NCI-H1105 (cell line): ENCODE data around the gene DNAH9.

Experiments
- DNase-seq: peaks from one replicate; lab custom pipeline; 2025; lab: John Stamatoyannopoulos, UW

DNAH9 gene, protein sequence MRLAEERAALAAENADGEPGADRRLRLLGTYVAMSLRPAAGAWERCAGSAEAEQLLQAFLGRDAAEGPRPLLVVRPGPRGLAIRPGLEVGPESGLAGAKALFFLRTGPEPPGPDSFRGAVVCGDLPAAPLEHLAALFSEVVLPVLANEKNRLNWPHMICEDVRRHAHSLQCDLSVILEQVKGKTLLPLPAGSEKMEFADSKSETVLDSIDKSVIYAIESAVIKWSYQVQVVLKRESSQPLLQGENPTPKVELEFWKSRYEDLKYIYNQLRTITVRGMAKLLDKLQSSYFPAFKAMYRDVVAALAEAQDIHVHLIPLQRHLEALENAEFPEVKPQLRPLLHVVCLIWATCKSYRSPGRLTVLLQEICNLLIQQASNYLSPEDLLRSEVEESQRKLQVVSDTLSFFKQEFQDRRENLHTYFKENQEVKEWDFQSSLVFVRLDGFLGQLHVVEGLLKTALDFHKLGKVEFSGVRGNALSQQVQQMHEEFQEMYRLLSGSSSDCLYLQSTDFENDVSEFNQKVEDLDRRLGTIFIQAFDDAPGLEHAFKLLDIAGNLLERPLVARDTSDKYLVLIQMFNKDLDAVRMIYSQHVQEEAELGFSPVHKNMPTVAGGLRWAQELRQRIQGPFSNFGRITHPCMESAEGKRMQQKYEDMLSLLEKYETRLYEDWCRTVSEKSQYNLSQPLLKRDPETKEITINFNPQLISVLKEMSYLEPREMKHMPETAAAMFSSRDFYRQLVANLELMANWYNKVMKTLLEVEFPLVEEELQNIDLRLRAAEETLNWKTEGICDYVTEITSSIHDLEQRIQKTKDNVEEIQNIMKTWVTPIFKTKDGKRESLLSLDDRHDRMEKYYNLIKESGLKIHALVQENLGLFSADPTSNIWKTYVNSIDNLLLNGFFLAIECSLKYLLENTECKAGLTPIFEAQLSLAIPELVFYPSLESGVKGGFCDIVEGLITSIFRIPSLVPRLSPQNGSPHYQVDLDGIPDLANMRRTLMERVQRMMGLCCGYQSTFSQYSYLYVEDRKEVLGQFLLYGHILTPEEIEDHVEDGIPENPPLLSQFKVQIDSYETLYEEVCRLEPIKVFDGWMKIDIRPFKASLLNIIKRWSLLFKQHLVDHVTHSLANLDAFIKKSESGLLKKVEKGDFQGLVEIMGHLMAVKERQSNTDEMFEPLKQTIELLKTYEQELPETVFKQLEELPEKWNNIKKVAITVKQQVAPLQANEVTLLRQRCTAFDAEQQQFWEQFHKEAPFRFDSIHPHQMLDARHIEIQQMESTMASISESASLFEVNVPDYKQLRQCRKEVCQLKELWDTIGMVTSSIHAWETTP (N-terminal part only)

DNA sequence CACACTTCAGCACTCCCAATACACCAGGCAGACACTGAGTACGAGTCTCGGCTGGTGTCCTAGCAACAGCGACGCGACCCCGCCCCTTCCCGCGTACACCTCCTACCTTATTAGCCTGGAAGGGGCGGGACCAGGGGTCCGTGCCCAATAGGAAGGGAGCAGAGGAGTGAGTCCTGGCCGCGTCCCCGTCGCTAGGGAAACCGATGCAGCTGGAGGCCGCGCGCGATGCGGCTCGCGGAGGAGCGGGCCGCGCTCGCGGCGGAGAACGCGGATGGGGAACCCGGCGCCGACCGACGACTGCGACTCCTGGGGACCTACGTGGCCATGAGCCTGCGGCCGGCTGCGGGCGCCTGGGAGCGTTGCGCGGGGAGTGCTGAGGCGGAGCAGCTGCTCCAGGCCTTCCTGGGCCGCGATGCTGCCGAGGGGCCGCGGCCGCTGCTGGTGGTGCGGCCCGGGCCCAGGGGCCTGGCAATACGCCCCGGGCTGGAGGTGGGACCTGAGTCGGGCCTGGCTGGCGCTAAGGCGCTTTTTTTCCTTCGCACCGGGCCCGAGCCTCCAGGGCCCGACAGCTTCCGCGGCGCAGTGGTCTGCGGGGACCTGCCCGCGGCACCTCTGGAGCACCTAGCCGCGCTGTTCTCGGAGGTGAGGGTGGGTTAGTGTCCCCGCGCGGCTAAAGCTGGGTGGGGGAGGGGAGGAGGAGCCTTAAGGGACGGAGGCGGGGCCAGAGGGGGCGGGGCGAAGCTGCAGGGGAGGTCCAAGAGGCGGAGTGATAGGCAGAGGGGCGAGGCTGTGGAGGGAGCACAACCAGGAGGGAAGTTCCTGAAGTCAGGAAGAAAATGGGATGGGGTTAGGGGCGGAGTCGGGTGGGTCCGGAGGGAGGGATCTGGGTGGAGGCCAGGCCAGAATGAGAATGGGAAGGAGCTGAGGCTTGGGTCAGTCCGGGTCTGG is at the start of gene DNAH9:
Gene DNAH9 (plus strand): TSS at position 197 of the 948 bp plus-strand sequence. CDS start 29 bp downstream, at position 226.
- DNase-seq, result peak; percentile 97

DNA sequence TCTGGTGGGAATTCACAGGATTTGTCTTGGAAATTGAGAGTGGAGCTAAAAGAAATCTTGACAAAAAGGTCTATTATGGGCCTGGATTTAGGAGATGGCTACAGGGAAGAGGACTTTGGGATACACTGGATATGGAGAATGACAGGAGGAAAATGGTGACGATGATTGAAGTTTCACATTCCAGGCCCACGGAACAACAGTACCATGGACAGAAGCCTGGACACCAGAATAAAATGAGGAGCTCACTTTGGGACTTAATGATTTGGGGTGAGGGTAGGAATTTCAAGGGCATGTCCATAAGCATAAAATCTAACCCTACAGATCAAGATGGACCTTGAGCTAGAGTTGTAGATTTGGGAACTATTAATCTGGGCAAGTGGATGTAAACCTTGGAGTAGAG is 47.8 kb upstream of the DNAH9 start:
- no peak for DNase-seq

DNA sequence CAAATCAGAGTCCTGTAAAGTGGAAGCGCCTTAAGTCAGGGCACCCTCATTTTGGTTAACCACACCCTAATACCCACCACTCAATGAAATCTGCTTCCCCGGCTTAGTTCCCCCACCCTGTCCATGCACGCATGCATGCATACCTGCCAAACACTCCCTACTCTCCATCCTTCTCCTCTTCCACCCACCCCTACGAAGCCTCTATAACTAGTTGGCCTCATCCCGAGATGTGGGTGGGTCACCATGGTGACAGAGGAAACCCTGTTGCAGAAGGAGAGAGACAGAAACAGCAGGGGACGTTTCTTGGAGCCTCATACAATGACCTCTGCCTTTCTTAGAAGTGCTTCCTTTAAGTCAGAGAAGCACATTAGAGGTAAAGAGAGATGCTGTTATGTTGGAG is 46.8 kb upstream of the DNAH9 start:
- no peak for DNase-seq

DNA sequence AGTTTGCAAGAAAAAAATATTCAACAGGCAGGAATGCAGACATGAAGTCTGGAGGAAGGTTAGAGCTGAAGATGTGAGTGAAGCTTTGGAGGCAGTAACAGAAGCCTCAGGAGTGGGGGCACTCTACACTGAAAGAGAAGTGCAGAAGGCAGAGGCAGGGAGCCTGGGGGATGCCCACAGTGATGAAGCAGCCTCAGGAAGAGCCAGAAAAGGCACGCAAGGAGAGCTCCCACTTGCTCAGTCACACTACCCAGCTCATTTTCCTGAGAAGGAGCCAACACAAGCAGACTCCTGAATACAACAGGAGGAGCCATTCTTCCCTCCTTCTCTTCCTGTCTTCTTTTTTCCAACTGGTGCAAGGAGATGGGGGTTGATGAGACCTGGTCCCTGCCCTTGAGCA is 45.1 kb upstream of the DNAH9 start:
- no peak for DNase-seq

DNA sequence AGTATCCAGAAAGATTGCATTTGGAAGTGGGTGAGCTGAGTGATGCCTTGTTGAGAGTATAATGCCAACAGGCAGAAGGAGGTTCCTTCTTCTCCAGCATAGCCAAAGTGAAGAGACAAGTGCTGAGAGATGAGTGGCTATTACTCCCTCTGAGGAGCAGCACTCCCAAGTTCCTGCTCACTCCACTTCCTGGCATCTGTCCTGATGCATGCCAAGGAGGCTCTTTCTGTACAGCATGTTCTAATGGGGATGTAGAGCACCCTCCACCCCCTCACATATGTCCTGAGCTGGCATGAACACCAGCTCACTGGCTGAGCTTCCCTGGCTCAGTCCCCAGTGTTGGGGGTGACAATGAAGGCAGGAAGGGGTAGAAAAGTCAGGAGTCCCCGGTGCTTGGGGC is 44.2 kb upstream of the DNAH9 start:
- DNase-seq, result no peak

DNA sequence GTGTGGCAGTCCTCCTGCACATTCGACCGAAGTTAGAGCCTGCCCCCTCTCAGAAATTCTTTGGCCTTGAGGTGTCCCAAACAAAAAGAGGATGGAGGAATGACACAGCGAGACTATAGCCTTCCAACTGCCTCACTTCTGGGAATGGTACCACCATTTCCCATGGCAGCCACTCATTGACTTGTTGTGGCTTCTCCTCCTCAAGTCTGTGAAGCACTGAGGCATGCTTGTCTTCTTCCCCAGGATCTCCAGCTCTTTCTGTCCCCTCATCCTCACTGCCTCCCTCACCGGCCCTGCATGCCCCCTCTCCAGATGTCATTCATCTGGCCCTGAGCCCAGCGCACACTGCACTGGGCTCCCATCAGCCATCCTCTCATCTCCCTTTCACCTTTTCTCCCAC is 43.7 kb upstream of the DNAH9 start:
- no peak for DNase-seq

DNA sequence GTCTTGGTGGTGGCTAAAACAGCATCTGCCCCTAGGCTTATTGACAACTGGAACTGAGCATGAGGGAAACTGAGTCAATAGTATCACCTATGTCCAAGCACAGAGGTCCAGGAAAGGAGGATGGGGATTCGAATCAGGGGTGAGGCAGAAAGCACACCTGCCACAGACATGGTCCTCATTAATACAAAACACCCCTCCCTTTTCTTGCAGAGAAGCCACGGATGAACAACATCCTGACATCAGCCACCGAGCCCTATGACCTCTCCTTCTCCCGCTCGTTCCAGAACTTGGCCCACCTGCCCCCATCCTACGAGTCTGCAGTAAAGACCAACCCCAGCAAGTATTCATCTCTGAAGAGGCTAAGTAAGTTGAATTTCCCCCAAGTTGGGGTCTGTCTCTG is 42.7 kb upstream of the DNAH9 start:
- DNase-seq, result no peak

DNA sequence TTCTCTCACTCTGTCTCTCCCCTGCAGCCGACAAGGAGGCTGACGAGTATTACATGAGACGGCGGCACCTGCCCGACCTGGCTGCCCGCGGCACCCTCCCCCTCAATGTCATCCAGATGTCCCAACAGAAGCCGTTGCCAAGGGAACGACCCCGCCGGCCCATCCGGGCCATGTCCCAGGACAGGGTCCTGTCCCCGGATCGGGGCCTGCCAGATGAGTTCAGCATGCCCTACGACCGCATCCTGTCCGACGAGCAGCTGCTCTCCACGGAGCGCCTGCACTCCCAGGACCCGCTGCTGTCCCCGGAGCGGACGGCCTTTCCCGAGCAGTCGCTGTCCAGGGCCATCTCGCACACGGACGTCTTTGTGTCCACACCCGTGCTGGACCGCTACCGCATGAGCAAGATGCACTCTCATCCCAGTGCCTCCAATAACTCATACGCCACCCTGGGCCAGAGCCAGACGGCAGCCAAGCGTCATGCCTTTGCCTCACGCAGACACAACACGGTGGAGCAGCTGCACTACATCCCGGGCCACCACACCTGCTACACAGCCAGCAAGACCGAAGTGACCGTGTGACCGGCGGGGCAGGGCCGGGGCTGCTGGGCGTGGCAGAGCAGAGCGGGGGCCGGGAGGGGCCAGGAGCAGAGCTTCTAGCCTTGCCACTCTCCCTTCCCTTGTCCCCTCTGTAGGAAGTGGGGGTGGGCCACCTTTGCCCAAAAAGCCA is 40.4 kb upstream of the DNAH9 start:
- DNase-seq, result no peak

DNA sequence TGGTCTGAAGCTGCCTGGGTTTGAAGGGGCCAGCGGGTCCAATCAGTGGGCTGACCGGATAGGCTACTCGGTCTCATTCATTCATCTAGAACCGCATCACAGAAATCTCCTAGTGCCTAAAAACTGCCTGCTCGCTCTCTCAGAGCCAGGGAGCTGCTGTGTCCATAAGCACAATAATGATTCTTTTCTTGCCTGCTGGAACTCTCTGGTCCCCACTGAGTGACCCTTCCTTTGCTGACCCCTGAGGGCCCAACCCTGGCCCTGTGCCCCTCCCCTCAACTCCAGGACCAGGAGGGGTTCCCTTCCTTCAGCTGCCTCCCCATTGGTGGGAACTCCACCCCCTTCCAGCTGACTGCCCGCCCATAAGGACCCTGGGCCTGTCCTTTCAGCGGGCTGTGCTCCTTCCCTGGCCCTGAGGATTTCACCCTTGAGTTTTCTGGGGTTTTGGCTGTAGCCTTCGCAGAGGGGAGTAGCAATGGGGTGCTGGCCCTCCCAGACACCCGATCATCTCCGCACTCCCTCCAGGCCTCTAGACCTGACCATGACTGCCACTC is 39.5 kb upstream of the DNAH9 start:
- DNase-seq, result no peak

DNA sequence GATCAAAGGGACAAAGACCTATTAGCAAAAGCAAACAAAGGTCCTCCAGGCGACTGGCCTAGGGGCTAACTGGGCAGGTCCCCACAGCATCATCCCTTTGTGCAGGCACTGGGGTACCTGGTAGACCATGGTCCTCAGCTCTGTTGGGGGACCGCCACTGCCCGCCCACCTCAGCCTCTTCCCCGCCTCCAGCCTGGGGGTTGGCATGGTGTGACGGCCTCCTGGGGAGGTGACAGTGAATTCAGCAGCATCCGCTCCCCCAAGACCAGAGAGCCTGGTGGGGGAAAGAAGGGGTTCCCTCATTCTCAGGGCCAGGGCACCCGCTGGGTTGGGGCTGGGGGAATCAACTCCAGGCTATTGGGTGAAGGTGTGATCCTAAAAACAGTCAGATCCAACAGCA is 38.7 kb upstream of the DNAH9 start:
- DNase-seq, result no peak

DNA sequence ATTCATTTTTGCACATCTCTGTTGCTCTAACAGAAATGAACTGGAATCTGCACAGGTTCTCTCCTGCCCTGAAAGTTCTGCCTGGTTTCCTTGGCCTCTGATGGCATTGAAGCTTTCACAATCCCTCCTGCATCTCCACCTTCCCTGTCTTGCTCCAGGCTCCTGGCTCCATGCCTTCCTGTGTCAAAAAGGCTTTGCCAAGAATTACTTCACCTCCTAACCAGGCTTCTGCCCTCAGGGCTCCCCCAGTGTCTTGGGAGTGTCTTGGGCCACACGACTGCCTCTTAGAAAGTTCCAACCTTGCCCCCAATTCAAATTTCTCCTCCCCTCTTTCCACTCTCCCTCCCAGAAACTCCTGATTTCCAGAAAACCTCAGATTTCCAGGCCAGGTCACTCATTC is 37.0 kb upstream of the DNAH9 start:
- no peak for DNase-seq

DNA sequence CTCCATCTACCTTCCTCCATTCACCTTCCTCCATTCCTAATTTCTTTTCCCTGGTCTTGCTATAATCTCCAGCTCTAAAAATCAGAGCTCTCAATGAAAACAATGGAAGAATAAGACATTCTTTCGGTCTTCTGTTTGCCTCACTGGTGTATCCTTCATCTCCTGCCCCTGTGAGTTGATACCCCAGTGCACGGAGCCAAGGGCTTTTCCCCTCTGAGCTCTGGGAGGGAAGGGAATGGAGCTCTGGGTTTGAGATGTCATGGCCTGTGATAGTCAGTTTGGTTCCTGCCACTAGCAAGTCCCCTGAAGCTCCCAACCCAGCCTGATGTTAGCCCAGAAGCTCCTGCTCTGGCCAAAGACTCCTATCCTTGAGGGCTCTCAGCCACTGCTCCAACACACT is 36.6 kb upstream of the DNAH9 start:
- no peak for DNase-seq

DNA sequence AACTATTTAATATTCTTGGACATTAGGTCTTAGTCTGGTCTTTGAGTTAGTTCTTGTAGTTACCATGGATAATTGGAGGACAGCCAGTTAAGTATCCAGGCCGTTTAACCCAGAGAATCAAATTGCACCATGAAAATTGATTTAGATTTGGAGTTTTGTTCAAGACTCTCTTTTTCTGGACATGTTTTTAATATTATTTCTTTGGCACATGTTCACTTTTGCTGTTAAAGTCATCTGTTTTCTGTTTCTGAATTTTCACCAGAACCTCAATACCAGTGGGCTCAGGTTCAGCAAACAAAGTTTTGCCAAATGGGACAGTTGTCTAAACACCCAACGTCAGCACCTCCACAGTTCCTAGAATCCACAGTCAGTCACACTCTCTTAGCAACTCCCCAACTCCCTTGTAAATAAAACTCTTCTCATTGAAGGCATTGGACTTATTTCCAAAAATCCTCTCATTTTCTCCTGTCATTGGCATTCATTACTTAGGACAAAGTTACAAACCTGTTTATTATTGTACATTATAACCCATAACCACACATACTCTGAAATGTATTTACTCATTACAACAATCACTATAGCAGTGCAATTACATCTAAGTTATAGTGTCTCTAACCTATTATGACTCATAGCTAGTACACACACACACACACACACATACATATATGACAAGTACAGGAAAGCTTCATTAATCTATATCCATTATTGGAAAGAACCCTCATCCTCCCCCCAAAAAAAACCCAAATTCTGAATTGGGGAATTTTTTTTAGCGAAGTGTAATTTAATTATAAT is 33.5 kb upstream of the DNAH9 start:
- no peak for DNase-seq

DNA sequence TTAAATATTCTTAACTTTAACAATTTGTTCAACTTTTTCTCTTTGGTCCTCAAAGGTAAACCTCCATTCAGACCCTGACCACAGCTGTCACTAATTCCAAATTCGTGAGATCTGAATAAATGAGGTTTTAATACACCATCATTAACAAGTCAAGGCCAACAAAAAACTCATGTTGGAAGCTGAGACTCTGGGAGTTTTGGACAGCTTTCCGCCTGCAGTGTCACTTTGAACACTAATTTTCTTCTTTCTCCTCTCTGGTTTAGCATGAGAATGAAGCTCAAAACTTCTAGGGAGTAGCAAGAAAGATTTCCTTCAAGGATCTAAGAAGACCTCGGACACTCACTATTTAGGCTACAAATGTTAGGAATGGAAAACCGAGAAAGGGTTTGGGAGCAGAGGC is 32.7 kb upstream of the DNAH9 start:
- no peak for DNase-seq

DNA sequence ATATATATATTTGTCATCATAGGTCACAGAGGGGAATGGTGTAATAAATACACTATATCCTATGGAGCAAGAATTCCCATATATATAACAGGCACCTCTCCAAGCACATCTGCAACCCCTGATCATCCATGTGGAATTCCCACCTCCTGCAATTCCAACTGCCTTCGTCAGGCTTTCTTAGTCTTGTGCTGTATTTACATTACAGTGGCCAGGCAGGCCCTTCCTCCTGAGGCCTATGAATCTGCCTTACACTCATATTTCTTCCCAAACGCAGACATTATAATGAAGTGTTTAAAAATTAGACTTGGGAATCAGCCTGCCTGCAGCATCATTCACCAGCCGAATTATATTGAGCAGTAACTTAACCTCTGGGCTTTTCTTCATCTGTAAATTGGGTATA is 19.3 kb upstream of the DNAH9 start:
- no peak for DNase-seq

DNA sequence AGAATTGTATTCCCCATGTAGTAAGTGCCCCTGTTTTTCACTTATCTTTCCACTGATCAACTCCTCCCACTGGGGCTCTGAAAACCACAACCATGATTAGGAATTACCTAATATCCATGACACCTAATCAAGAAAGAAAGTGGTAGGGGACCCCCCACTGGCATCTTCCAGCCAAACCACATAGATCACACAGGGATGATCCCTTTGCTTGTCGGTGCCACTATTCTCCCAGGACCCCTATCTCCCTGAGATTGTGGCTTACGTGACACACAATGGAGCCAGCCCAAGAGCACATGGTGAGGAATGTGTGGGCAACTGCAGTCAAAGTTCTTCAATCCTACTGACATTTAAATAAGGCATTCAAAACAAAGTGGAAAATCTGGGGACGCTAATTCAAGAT is 17.6 kb upstream of the DNAH9 start:
- DNase-seq, result no peak

DNA sequence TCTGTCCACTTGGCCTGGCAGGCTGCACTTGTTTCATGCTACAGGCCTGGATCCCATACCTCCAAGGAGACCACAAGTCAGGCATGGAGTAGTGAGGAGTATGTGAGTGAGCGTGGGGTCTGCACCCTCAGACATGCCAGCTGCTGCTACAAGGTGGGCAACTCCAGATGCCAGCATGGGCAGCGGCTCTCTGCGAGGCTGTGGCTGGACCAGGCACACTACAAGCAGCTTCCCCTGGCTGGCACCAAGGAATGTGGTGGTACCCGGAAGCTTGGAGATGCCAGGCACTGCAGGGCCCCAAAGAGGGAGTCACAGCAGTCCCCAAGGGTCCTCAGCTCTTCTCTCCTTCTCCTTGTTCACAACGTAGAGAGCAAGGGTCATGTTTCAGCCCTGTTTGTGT is 16.1 kb upstream of the DNAH9 start:
- DNase-seq, result no peak

DNA sequence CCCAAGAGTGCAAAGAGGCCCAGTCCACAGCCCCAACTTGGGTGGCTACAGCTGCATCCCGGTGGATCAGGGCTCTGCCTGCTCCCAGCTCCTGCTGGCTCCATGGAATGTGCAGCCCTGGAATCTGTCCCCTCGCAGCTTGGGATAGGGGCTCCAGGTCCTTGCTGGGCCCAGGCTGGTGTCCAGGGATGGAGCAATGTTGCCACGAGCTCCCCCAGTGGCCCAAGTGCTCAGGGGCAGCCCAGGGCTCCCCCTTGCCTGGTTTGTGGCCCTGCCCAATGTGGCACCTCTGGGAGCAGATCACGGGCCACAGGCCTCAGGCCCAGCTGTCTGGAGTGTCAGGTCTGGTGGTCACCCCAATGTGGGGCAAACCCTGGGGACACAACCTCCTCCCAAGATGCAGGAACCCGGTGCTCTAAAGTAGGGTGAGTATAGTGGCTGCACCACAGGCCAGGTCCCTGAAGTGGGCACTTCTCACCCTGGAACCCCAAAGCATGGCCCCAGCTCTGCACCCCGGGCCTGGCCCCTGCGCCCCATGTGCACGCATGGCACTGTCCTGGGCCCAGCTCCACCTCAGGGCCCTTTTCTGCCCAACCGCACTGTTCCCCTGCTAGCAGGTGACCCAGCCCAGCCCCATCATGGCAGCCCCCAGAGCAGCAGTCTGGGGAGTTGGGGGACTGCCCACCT is 14.8 kb upstream of the DNAH9 start:
- no peak for DNase-seq

DNA sequence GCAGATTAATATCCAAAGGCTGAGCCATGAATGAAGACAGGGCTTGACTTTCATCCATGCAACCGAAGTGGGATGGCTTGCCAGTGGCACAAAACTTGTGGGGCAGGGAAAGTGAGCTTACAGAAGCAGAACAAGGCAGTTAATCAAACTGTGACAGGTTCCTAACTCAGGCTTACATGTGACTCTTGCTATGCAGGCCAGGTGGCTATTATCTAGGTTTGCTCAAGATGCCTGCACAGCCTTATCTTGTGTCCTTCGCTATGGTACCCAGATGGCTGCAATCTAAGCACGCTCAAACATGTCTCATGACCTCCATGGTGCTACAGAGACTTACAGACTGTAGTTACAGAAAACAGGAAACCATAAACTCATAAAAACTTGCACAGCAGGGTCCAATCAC is 8.6 kb upstream of the DNAH9 start:
- no peak for DNase-seq
